ENCODE measurements around the gene MOB1B. TPM values are rescaled to one million over a fixed set of nuclear protein-coding genes. Genes with fewer than 3 reads are reported as not detected.

Gene MOB1B
- total RNA-seq, 1 donor from 2014 or later, result 26.0 TPM

DNA sequence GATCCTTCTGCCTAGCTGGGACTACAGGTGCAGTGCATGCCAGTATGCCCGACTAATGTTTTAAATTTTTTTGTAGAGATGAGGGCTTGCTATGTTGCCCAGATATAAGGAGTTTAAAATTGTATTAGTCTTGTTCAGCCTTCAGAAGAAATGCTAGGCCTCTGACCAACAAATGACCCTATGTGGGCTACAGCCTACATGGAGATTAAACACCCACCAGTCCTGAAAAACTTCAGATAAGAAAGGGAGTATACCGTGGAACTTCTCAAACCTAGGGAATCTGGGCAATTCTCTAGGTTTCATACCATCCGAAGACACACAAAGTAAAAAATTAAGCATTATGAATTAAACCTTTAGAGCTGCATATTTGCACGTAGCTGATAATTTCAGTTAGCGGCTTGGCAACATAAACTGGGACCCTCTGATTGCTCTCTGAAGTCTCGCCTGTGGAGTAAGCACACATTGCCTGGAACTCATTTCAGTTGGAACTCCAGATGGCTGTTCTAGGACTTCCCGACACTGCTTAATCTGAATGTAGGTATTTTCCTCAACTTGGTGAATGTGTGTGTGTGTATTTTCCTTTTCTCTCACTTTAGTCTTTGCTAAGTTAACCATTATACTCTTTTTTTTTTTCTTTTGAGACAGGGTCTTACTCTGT lies 33.0 kb downstream of the MOB1B start:
- Mint-ChIP-seq H3K27me3 (ENCODE audit: unreplicated experiment) (no peaks in the 10 kb centered on the region), H3K4me1 (ENCODE audit: unreplicated experiment) (peaks cover 24% of the 10 kb centered on the region), H3K36me3 (ENCODE audit: unreplicated experiment) (peaks cover 8% of the 10 kb centered on the region), H3K27ac (ENCODE audit: unreplicated experiment) (no peak overlapping the region), H3K9me3 (ENCODE audit: unreplicated experiment) (no peaks in the 10 kb centered on the region), H3K4me3 (ENCODE audit: unreplicated experiment) (no peak overlapping the region)
- TF ChIP-seq, protein P1, sequence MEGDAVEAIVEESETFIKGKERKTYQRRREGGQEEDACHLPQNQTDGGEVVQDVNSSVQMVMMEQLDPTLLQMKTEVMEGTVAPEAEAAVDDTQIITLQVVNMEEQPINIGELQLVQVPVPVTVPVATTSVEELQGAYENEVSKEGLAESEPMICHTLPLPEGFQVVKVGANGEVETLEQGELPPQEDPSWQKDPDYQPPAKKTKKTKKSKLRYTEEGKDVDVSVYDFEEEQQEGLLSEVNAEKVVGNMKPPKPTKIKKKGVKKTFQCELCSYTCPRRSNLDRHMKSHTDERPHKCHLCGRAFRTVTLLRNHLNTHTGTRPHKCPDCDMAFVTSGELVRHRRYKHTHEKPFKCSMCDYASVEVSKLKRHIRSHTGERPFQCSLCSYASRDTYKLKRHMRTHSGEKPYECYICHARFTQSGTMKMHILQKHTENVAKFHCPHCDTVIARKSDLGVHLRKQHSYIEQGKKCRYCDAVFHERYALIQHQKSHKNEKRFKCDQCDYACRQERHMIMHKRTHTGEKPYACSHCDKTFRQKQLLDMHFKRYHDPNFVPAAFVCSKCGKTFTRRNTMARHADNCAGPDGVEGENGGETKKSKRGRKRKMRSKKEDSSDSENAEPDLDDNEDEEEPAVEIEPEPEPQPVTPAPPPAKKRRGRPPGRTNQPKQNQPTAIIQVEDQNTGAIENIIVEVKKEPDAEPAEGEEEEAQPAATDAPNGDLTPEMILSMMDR (IDR thresholded peaks at IDR 0.05), result no peak
- DNase-seq (ENCODE audit: extremely low spot score, unreplicated experiment), result no peak

DNA sequence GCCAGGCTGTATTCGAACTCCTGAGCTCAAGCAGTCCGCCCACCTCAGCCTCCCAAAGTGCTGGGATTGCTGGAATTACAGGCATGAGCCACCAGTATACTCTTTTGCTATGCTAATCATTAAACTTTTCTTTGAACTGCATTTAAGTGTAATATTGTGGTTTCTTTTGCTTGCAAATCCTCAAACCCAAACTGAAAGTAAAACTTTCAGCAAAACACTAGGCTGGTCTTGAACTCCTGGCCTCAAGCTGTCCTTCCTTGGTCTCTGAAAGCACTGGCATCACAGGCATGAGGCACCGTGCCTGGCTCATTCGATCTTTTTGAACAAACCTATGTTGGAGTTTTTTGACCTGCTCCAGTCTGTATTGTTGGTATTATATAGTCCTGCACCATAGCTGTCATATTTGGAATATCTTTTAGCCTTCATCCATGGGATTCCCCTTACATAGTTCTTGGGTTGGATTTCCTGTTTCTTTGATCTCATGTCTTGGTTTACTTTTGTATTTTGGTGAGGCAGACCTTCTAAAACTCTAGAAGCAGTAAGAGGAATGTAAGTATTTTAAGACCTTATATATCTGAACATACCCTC lies 34.1 kb downstream of the MOB1B start:
- H3K9me3 Mint-ChIP-seq (ENCODE audit: unreplicated experiment), result no peaks in the 10 kb centered on the region
- peaks cover 14% of the 10 kb centered on the region for H3K4me1 Mint-ChIP-seq (ENCODE audit: unreplicated experiment)
- no peak overlapping the region for H3K27ac Mint-ChIP-seq (ENCODE audit: unreplicated experiment)
- TF ChIP-seq, protein P1 (IDR thresholded peaks at IDR 0.05), result no peak
- H3K27me3 Mint-ChIP-seq (ENCODE audit: unreplicated experiment), result no peaks in the 10 kb centered on the region
- no peak overlapping the region for H3K4me3 Mint-ChIP-seq (ENCODE audit: unreplicated experiment)
- H3K36me3 Mint-ChIP-seq (ENCODE audit: unreplicated experiment), result peaks cover 10% of the 10 kb centered on the region
- no peak for DNase-seq (ENCODE audit: extremely low spot score, unreplicated experiment)

DNA sequence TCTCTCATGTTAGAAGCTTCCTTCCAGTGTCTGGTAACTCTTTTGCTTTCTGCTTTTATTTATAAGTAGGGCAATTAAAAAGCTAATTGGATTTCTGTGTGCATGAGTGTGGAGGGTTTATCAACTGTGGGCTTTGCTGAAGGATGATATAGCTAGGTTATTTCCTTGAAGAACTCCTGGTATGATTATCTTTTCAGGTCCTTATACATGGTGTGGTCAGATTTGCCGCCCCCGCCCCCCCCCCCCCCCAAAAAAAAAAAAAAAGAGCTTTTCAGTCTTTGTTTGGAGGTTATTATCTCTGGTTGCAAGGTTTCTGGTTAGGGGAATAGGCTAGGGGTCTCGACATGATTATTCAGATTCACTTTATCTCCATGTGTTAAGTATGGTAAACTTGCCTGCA lies 35.9 kb downstream of the MOB1B start:
- DNase-seq (ENCODE audit: extremely low spot score, unreplicated experiment), result no peak
- peaks cover 8% of the 10 kb centered on the region for H3K36me3 Mint-ChIP-seq (ENCODE audit: unreplicated experiment)
- no peaks in the 10 kb centered on the region for H3K27me3 Mint-ChIP-seq (ENCODE audit: unreplicated experiment)
- no peaks in the 10 kb centered on the region for H3K9me3 Mint-ChIP-seq (ENCODE audit: unreplicated experiment)
- H3K4me1 Mint-ChIP-seq (ENCODE audit: unreplicated experiment), result peaks cover 5% of the 10 kb centered on the region
- TF ChIP-seq, protein P1 (IDR thresholded peaks at IDR 0.05), result no peak
- H3K27ac Mint-ChIP-seq (ENCODE audit: unreplicated experiment), result no peak overlapping the region
- H3K4me3 Mint-ChIP-seq (ENCODE audit: unreplicated experiment), result no peak overlapping the region

GRCh38 chr4:70940134-70940533 lies 38.0 kb downstream of the MOB1B start:
- TF ChIP-seq, protein P1 (IDR thresholded peaks at IDR 0.05), result no peak
- Mint-ChIP-seq H3K4me1 (ENCODE audit: unreplicated experiment) (peaks cover 13% of the 10 kb centered on the region), H3K4me3 (ENCODE audit: unreplicated experiment) (no peak overlapping the region), H3K27me3 (ENCODE audit: unreplicated experiment) (no peaks in the 10 kb centered on the region), H3K36me3 (ENCODE audit: unreplicated experiment) (peaks cover 8% of the 10 kb centered on the region), H3K9me3 (ENCODE audit: unreplicated experiment) (no peaks in the 10 kb centered on the region), H3K27ac (ENCODE audit: unreplicated experiment) (no peak overlapping the region)
- no peak for DNase-seq (ENCODE audit: extremely low spot score, unreplicated experiment)

DNA sequence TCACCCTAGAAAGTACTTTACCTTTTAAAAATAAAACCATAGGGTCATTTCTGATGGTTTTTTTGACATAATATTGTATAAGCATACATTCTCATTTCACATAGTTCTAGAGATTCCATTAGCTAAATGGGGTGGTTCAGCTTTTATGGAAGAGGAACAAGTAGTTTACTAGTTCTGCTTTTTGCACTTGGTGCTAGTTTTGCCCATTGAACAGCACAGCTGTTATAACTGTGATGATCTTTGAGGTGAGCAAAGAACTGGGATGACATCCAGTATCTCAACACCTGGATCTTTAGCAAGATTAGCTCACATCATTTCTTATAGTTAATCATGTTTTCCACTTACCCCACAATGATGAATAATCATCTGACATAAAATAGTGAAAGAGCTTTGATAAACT lies 40.9 kb downstream of the MOB1B start:
- no peak overlapping the region for H3K27ac Mint-ChIP-seq (ENCODE audit: unreplicated experiment)

More for the DNA sequence above, 40.9 kb downstream of the MOB1B start:
- no peaks in the 10 kb centered on the region for H3K27me3 Mint-ChIP-seq (ENCODE audit: unreplicated experiment)
- no peak overlapping the region for H3K4me3 Mint-ChIP-seq (ENCODE audit: unreplicated experiment)
- peaks cover 5% of the 10 kb centered on the region for H3K36me3 Mint-ChIP-seq (ENCODE audit: unreplicated experiment)
- no peak for DNase-seq (ENCODE audit: extremely low spot score, unreplicated experiment)
- no peaks in the 10 kb centered on the region for H3K9me3 Mint-ChIP-seq (ENCODE audit: unreplicated experiment)
- TF ChIP-seq, protein P1 (IDR thresholded peaks at IDR 0.05), result no peak
- peaks cover 24% of the 10 kb centered on the region for H3K4me1 Mint-ChIP-seq (ENCODE audit: unreplicated experiment)

Data from osteocyte (in vitro differentiated cells).